ENCODE results near the gene TRIM28.
"Not testable (repeated sequence)": the region's sequence is repeated elsewhere in the genome, so short reads cannot be mapped to it uniquely, and the experiment has no call there.

The TRIM28 gene

GRCh38 chr19:58543826-58544590 is at the start of gene TRIM28:
TRIM28 (plus strand) TSS chr19:58544064; CDS start chr19:58544758, 694 bp downstream.
- DNase-seq, result no peak

DNA sequence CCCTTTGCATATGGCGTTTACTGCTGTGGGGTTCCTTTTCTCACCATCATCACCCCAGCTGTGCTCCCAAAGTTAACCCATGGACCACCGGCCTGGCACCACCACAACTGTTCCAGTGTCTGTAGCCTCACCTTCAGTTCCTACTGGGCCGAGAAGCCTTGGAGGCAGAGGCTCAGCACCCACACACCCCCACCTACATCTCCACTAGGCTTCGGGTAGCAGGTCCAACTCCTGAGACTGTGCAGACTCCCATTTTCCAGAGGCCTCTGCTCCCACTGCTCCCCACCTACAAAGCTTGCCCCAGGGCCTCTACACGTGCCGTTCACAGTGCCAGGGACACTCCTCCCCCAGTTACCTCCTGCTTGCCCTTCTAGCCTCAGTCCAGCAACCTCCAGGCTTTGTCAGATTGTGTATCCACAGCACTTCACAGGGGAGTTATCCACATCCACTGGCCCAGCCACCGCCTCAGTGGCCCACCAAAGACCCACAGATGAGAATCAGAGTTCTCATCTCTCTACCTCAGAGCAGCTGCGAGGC is 46.2 kb upstream of the TRIM28 start:
- no peak for DNase-seq

GRCh38 chr19:58498316-58499020 is 45.4 kb upstream of the TRIM28 start:
- no peak for DNase-seq

- peak; percentile 96 to 98 for DNase-seq
Measured at GRCh38 chr19:58499021-58499927, 44.6 kb upstream of the TRIM28 start.

DNA sequence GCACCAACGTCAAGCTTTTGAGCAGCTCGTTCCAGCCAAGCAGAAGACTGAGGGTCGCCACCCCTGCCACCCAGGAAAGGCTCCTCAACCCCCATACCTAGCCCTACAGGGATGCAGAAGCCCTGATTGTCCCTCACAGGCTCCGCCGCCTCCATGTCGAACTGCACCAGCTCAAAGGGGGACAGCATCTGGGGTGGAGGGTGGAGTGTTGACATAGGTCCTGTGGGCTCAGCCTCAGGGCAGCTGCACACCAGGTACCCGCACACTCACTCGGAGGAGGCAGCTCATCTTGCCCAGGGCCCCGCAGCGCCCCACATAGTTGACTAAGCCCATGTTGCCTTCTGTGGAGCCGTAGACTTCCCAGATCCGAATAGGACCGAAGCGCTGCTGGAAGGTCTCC is 43.6 kb upstream of the TRIM28 start:
- DNase-seq, result no peak

DNA sequence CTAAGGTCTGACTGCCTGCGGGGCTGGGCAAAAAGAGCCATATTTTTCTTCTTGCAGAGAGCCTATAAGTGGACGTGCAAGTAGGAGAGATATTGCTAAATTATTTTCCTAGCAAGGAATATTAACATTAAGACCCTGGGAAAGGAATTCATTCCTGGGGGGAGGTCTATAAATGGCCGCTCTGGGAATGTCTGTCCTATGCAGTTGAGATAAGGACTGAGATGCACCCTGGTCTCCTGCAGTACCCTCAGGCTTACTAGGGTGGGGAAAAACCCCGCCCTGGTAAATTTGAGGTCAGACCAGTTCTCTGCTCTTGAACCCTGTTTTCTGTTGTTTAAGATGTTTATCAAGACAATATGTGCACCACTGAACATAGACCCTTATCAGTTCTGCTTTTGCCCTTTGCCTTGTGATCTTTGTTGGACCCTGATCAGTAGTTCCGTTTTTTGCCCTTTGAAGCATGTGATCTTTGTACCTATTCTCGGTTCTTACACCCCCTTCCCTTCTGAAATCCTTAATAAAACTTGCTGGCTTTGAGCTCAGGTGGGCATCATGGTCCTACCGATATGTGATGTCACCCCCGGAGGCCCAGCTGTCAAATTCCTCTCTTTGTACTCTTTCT is 36.2 kb upstream of the TRIM28 start:
- not testable (repeated sequence) for DNase-seq

DNA sequence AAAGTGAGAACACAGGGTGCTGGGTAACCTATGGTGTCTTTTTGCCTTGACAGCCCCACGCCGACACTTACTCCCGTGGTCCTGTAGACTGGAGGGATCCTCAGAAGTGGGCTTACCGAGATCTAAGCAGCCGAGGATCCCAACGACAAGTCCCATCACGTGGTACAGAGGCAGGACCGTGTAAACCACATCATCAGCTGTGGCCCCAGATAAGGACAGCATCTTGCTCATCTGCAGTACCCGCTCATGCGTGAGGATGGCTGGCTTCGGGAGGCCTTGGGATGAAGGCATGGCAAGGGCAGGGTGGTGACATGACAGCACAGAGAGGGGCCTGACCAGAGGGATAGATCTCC is 34.2 kb upstream of the TRIM28 start:
- no peak for DNase-seq

DNA sequence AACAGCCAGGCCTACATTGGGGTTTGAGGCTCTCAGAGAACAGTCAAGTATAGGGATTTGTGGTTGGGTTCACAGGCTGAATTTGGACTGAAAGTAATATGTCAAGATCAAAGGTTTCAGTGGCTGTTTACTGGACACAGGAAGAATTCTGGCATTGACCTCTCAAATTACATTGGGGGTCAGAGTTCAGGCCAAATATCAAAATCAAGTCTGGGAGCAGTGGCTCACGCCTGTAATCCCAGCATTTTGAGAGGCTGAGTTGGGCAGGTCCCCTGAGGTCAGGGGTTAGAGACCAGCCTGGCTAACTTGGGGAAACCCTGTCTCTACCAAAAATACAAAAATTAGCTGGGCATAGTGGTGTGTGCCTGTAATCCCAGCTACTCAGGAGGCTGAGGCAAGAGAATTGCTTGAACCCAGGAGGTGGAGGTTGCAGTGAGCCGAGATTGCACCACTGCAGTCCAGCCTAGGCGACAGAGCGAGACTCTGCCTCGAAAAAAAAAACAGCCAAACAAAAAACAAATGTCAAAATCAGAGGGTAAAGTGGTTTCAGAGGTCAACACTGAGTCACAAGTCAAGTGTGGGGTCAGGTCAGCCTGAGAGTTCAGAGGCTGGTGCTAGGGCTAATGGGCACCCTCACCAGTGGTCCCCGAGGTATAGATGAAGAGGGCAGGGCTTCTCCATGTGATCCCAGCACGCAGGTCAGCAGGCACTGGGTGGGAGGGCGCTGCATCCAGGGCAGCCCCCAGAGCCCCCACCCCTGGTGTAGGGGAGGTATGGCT is 33.6 kb upstream of the TRIM28 start:
- no peak for DNase-seq

GRCh38 chr19:58511353-58512208 is 32.3 kb upstream of the TRIM28 start, which contains the start of gene SLC27A5:
SLC27A5 (minus strand) TSS chr19:58511992; CDS start chr19:58511955, 37 bp downstream.
- no peak for DNase-seq

GRCh38 chr19:58513213-58513693 is 30.6 kb upstream of the TRIM28 start:
- no peak for DNase-seq

- DNase-seq, result peak in 1 of 2 experiments; percentile 22
Measured at GRCh38 chr19:58513694-58514563, 29.9 kb upstream of the TRIM28 start.

- no peak for DNase-seq
Measured at GRCh38 chr19:58514564-58515022, 29.3 kb upstream of the TRIM28 start.

GRCh38 chr19:58515259-58515658 is 28.6 kb upstream of the TRIM28 start:
- DNase-seq, result no peak

DNA sequence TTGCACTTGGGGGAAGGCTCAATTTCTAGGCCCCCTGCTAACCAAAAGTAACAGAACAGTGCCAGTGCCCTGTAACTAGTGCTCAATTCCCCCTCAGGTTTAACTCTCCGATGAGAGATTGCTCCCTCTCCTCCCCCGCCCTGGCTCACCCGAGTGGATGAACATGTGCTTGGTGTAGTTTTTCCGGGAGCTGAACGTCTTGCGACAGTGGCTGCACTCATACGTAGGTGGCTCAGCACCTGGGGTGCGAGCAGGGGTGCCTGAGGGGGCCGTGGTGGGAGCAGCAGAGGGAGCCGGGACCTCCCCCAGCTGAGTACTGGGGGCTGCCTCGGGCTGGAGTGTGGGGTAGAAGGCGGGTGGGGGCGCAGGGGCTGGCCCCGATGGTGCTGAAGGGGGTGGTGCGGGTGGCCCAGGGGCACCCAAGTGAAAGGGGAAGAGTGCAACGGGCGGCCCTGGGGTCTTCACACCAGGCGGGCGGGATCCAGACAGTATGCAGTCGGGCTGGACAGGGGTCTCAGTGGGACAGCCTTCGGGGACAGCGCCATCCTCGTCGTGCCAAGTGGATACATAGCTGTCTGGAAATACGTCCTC is 27.5 kb upstream of the TRIM28 start:
- DNase-seq, result no peak

DNA sequence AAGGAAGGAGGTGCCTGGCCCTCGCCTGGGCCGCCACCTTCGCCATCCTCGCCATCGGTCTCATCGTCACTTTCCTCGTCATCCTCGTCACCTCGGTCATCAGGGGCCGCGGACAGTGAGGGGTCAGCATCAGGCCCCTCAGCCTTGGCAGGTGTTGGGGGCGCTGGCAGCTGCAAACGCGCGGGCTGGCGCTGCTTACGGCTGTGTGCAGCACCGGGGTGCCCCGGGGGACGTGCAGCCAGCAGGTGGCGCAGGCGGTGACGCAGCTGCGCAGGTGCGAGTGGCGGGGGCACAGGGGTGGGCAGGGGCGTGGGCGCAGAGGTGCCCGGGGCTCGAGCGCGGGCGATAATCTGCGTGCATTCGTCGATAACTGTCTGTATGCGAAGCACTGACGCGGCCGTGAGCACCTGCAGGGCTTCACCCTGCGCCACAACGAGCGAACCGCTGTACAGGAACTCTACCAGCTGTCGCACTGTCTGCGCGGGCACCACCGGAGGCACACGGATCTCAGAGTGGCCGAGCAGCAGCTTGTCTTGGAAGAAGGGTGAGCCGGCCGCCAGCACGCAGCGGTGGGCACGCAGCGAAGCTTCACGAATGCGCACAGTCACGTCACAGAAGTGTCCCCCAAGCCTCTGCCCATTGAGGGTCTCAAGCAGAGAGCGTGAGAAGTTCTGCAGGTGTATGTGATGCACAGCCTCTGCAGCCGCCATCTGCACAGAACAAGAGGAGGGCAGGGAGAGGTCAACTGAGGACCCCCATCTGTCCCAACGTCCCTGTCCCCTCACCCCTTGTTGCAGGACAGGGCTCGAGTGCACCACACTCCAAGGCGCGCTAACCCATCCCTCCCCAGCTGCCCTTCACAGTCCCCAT is 26.7 kb upstream of the TRIM28 start:
- no peak for DNase-seq

DNA sequence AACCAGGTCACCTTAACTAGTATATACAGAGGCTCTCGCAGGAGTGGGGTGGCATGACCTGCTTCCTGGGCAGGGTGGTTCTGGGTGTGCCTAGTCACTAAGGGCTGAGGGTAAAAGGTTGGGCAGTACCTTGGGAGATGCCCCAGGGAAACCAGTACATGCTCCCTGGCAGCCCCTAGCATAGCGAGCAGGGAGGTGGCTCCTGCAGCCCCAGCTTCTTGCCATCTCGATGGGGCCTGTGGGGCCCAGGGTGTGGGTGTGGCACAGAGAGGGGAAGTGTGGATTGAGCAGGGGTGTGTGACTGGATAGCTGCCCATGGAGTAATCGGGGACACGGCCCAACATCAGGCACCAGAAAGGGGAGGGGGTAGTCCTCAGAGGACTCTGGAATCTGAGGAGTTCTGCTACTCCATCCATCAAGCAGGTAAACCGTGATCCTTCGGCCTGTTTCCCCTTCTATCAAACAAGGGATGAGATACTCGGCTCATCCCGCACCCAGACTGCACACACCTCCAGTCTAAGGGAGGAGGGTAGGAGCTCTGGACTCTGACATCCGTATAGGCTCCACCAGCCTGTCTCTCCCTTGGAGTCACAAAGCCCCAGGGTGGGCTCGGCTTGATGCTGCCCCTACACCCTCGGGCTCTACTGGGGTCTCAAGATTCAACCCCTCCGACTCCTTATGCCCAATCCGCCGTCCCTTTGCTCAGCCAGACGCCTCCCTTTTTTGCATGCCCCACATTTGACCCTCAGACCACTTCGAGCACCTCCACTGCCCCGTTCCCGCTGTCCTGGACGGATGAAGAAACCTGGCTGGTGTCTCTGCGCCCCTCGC is 25.4 kb upstream of the TRIM28 start:
- DNase-seq, result no peak

DNA sequence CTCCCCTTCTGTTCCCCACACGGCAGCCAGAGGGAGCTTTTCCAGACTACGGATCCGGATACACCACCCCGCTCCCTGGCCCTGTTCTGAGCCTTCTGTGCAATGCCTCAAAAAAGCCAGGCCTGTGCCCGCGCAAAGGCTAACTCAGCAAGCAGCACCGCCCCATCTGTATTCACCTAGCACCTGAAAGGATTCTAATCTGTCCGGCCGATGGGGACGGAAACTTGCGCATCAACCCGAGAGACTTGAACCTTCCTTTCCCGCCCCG is 24.8 kb upstream of the TRIM28 start:
- no peak for DNase-seq

Data from cerebellar nuclear complex (tissue), 1 donor.